Pancreas (tissue), 10 donors: ENCODE data around the gene MYO6. TPM values are rescaled to one million over a fixed set of nuclear protein-coding genes. Genes with fewer than 3 reads are reported as not detected.

Source experiments
- ATAC-seq, 4 donors: fragments of 200-7000 bp; cut with Tn5 transposase; one replicate each; pipeline versions ENCODE4 v1.8.0 to v1.9.1; 2020; ENCODE audit warnings: mild to moderate bottlenecking in 4 of 4, moderate library complexity in 4 of 4
- DNase-seq, 6 donors: peaks; one replicate each; pipeline ENCODE4 v3.0.0-alpha.2; 2020
- FAIRE-seq: peaks from 2 replicates; lab custom pipeline; 2012; peaks lifted over from hg19 to GRCh38; lab: Jason Lieb, UNC
- H3K27ac ChIP-seq, 4 donors: fragments of 200-600 bp; sonication (generic); 1 replicate in 3 of 4; 2 replicates in 1 of 4; pipeline versions ENCODE4 v1.5.0 to v1.8.0; 2020
- H3K27me3 ChIP-seq, 4 donors: fragments of 200-600 bp; one replicate each; pipeline ENCODE4 v1.8.0; 2021
- H3K36me3 ChIP-seq, 3 donors: fragments of 200-600 bp; sonication (generic) in 1 of 3; one replicate each; pipeline versions ENCODE4 v1.5.0 to v1.8.0; 2020 to 2021
- H3K4me1 ChIP-seq, 3 donors: fragments of 200-600 bp; one replicate each; pipeline ENCODE4 v1.8.0; 2021
- H3K4me3 ChIP-seq, 4 donors: fragments of 200-600 bp; sonication (generic) in 2 of 4; one replicate each; pipeline versions ENCODE4 v1.5.0 to v1.8.0; 2020 to 2021
- H3K9me3 ChIP-seq, 4 donors: fragments of 200-600 bp; one replicate each; pipeline ENCODE4 v1.8.0; 2021
- WGBS, 2 donors: extraction: QIAGEN DNeasy Blood & Tissue Kit; methylation state at CpG; one replicate each; pipeline ENCODE4 v1.1.7; 2013; 5-methylcytosine and 5-hydroxymethylcytosine counted together
- intact Hi-C, 3 donors: fragments of 100-400 bp; cut with DNase I; formaldehyde crosslinking; loops; one replicate each; pipeline versions ENCODE4 v1.11.1 to v1.14.2; 2022
- polyA plus RNA-seq, 2 donors: library from polyadenylated mRNA; stranded (reverse); fragments of 200-250 nt; gene quantifications; one replicate each; pipeline ENCODE4 v1.2.3, GENCODE V29; 2013
- total RNA-seq, 6 donors: library from RNA; stranded (reverse); fragmentation: NEBNext Ultra II Directional in 4 of 6; extraction: Animal tissue kit (Norgen Biotek cat#: 25700) in 4 of 6; gene quantifications; one replicate each; pipeline versions ENCODE4 v1.2.1 to v1.2.4, GENCODE V29; 2021 to 2023
- TF ChIP-seq, protein P1 (sequence below), 4 donors: fragments of 200-600 bp; sonication (generic) in 3 of 4; IDR thresholded peaks; one replicate each; pipeline versions ENCODE4 v1.5.0 to v1.8.0; 2021; ENCODE audit warnings: antibody characterized with exemption in 4 of 4
- donor health status: healthy with polysubstance abuse.
- donor health status: DM: no; HTN: no; CAD: no; lungs with moderate emphysema.
- donor health status: DM: no; HTN: no; CAD: no.
- donor health status: control.
- donor health status: control.
- donor health status: Bipolar disorder and iron deficiency.
- donor health status: DM: yes; HTN: yes; CAD: no.
- donor health status: DM: no; HTN: no; CAD: no.
- donor health status: DM: no; HTN: no; CAD: no.
- donor health status: DM: yes; HTN: yes; CAD: no.

MYO6 gene
- total and polyA plus RNA-seq, 8 donors = 16.4 to 47.6 (median 19.6) TPM

- Histone ChIP-seq H3K4me1 (peaks cover 0 to 32% (median 16%) of the 10 kb centered on the region in 3 donors), H3K4me3 (no peak overlapping the region), H3K27me3 (no peaks in the 10 kb centered on the region), H3K9me3 (no peaks in the 10 kb centered on the region), H3K27ac (peak overlapping the region in 1 of 4 donors; percentile 5), H3K36me3 (no peaks in the 10 kb centered on the region)
- TF ChIP-seq, protein P1, sequence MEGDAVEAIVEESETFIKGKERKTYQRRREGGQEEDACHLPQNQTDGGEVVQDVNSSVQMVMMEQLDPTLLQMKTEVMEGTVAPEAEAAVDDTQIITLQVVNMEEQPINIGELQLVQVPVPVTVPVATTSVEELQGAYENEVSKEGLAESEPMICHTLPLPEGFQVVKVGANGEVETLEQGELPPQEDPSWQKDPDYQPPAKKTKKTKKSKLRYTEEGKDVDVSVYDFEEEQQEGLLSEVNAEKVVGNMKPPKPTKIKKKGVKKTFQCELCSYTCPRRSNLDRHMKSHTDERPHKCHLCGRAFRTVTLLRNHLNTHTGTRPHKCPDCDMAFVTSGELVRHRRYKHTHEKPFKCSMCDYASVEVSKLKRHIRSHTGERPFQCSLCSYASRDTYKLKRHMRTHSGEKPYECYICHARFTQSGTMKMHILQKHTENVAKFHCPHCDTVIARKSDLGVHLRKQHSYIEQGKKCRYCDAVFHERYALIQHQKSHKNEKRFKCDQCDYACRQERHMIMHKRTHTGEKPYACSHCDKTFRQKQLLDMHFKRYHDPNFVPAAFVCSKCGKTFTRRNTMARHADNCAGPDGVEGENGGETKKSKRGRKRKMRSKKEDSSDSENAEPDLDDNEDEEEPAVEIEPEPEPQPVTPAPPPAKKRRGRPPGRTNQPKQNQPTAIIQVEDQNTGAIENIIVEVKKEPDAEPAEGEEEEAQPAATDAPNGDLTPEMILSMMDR (IDR thresholded peaks at IDR 0.05) = no peak
- 14 to 16% methylated on average over 3 of the region's 3 CpGs for WGBS, 2 donors
- DNase-seq = no peak
- FAIRE-seq = no peak
- intact Hi-C loops = no loop called here
- ATAC-seq = no peak
Measured at GRCh38 chr6:75752365-75752764, 3.3 kb downstream of the MYO6 start.

GRCh38 chr6:75755704-75756103 lies 6.7 kb downstream of the MYO6 start:
- FAIRE-seq = no peak

DNA sequence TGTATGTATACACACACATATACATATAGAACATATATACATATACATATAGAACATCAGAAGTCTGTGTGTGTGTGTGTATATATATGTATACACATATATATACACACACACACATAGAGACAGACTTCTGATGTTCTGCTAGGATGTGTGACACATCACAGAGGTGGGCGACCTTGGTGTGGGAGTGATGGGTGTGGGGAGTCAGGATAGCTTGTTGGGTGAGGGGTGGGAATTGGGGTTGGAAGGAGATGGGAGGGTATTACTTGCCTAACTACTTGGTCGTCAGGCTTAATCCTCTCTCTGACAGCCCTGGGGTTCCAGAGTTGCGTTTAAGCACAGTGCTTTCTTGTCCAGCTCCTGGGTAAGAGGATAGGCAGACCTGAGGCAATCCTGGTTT lies 8.3 kb downstream of the MYO6 start:
- DNase-seq = no peak
- Histone ChIP-seq H3K4me1 (peaks cover 0 to 20% (median 3%) of the 10 kb centered on the region in 3 donors), H3K9me3 (no peaks in the 10 kb centered on the region), H3K4me3 (no peak overlapping the region), H3K36me3 (no peaks in the 10 kb centered on the region), H3K27ac (no peak overlapping the region), H3K27me3 (no peaks in the 10 kb centered on the region)
- intact Hi-C loops = no loop called here
- TF ChIP-seq, protein P1 (IDR thresholded peaks at IDR 0.05) = no peak
- WGBS, 2 donors = 89 to 92% methylated on average over 3 of the region's 3 CpGs
- FAIRE-seq = no peak
- no peak for ATAC-seq

More at GRCh38 chr6:75755704-75756103, 6.7 kb downstream of the MYO6 start:
- TF ChIP-seq, protein P1 (IDR thresholded peaks at IDR 0.05) = no peak
- Histone ChIP-seq H3K27ac (no peak overlapping the region), H3K36me3 (no peaks in the 10 kb centered on the region), H3K4me1 (peaks cover 0 to 28% (median 10%) of the 10 kb centered on the region in 3 donors), H3K27me3 (no peaks in the 10 kb centered on the region), H3K9me3 (no peaks in the 10 kb centered on the region), H3K4me3 (no peak overlapping the region)
- DNase-seq (no peak), ATAC-seq (no peak)
- WGBS, 2 donors = 92 to 96% methylated on average over 5 of the region's 5 CpGs
- intact Hi-C loops = no loop called here

DNA sequence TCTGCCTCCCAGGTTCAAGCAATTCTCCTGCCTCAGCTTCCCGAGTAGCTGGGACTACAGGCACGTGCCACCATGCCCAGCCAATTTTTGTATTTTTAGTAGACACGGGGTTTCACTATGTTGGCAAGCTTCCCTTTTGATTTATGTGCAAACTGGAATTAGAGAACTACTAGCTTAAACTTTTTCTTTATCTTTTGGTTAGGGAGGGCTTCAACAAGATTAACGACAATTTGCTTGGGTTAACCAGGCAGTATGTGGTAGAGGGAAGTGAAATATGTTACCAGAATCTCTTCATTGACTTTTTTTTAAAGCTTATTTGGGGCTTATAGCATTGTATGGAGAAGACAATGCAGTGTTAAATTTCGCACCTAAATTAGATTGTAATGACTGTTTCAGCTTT lies 9.0 kb downstream of the MYO6 start:
- H3K4me1 ChIP-seq = peaks cover 0 to 12% (median 0%) of the 10 kb centered on the region in 3 donors
- no peaks in the 10 kb centered on the region for H3K9me3 ChIP-seq
- H3K4me3 ChIP-seq = no peak overlapping the region
- DNase-seq (no peak), FAIRE-seq (no peak), ATAC-seq (no peak)
- TF ChIP-seq, protein P1 (IDR thresholded peaks at IDR 0.05) = no peak
- H3K36me3 ChIP-seq = no peaks in the 10 kb centered on the region
- no peaks in the 10 kb centered on the region for H3K27me3 ChIP-seq
- 84 to 91% methylated on average over 5 of the region's 5 CpGs for WGBS, 2 donors
- intact Hi-C loops = no loop called here
- no peak overlapping the region for H3K27ac ChIP-seq

GRCh38 chr6:75759207-75759606 lies 10.2 kb downstream of the MYO6 start:
- no peak for DNase-seq
- Histone ChIP-seq H3K36me3 (no peaks in the 10 kb centered on the region), H3K27ac (no peak overlapping the region), H3K4me1 (peaks cover 0 to 12% (median 0%) of the 10 kb centered on the region in 3 donors), H3K9me3 (no peaks in the 10 kb centered on the region), H3K27me3 (no peaks in the 10 kb centered on the region), H3K4me3 (no peak overlapping the region)
- TF ChIP-seq, protein P1 (IDR thresholded peaks at IDR 0.05) = no peak
- 75 to 88% methylated on average over 5 of the region's 5 CpGs for WGBS, 2 donors
- ATAC-seq = no peak
- no peak for FAIRE-seq
- intact Hi-C loops = no loop called here
